HCT116 (cell line): ENCODE data around the gene ZACN.

Source experiments
- CTCF ChIP-seq, 3 experiments: fragments of 200-600 bp in 1 of 3; sonication (generic) in 1 of 3; IDR thresholded peaks in 2 of 3; conservative IDR thresholded peaks in 1 of 3; 2 replicates each; pipeline ENCODE4 v1.5.1; 2012 to 2017; ENCODE audit warnings: low read depth in 2 of 3, low read length in 2 of 3, antibody characterized with exemption in 1 of 3, borderline replicate concordance in 1 of 3, control low read depth in 1 of 3, mild to moderate bottlenecking in 1 of 3, mixed read lengths in 1 of 3, mixed run types in 1 of 3, moderate library complexity in 1 of 3; ENCODE audit not compliant: insufficient read depth in 1 of 3
- EGR1 ChIP-seq: IDR thresholded peaks from 2 replicates; pipeline ENCODE4 v1.6.1; 2012; ENCODE audit warnings: low read depth
- EZH2 ChIP-seq: fragments of 200-600 bp; sonication (generic); IDR thresholded peaks from 2 replicates; pipeline ENCODE4 v1.6.1; 2017; ENCODE audit warnings: antibody characterized with exemption, mixed run types
- EZH2phosphoT487 ChIP-seq: fragments of 200-600 bp; IDR thresholded peaks from 2 replicates; pipeline ENCODE4 v1.6.1; 2018; ENCODE audit warnings: antibody characterized with exemption, borderline replicate concordance
- POLR2A ChIP-seq: IDR thresholded peaks from 2 replicates; pipeline ENCODE4 v1.7.0; 2011; ENCODE audit warnings: borderline replicate concordance; ENCODE audit not compliant: insufficient read depth, insufficient read length; ENCODE audit errors: extremely low read depth
- RAD21 ChIP-seq: IDR thresholded peaks from 2 replicates; pipeline ENCODE4 v1.6.1; 2012; ENCODE audit warnings: low read depth, mild to moderate bottlenecking
- TF ChIP-seq, protein P1 (sequence below): IDR thresholded peaks from 2 replicates; pipeline ENCODE4 v1.6.1; 2012
- TF ChIP-seq, protein P2 (sequence below): IDR thresholded peaks from 2 replicates; pipeline ENCODE4 v1.6.1; 2012; ENCODE audit warnings: low read depth

- TF ChIP-seq POLR2A = no peak
- TF ChIP-seq, protein P1, sequence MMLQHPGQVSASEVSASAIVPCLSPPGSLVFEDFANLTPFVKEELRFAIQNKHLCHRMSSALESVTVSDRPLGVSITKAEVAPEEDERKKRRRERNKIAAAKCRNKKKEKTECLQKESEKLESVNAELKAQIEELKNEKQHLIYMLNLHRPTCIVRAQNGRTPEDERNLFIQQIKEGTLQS = no peak
- no peak for TF ChIP-seq CTCF (IDR thresholded peaks at IDR 0.05 in 2 of 3, conservative IDR thresholded peaks at IDR 0.05 in 1 of 3; ENCODE audit: borderline replicate concordance in 1 of 3, insufficient read depth in 1 of 3, low read depth in 2 of 3, low read length in 2 of 3)
- TF ChIP-seq EGR1 = no peak
- no peak for TF ChIP-seq RAD21
- TF ChIP-seq EZH2phosphoT487 = no peak
- no peak for TF ChIP-seq EZH2
- TF ChIP-seq, protein P2, sequence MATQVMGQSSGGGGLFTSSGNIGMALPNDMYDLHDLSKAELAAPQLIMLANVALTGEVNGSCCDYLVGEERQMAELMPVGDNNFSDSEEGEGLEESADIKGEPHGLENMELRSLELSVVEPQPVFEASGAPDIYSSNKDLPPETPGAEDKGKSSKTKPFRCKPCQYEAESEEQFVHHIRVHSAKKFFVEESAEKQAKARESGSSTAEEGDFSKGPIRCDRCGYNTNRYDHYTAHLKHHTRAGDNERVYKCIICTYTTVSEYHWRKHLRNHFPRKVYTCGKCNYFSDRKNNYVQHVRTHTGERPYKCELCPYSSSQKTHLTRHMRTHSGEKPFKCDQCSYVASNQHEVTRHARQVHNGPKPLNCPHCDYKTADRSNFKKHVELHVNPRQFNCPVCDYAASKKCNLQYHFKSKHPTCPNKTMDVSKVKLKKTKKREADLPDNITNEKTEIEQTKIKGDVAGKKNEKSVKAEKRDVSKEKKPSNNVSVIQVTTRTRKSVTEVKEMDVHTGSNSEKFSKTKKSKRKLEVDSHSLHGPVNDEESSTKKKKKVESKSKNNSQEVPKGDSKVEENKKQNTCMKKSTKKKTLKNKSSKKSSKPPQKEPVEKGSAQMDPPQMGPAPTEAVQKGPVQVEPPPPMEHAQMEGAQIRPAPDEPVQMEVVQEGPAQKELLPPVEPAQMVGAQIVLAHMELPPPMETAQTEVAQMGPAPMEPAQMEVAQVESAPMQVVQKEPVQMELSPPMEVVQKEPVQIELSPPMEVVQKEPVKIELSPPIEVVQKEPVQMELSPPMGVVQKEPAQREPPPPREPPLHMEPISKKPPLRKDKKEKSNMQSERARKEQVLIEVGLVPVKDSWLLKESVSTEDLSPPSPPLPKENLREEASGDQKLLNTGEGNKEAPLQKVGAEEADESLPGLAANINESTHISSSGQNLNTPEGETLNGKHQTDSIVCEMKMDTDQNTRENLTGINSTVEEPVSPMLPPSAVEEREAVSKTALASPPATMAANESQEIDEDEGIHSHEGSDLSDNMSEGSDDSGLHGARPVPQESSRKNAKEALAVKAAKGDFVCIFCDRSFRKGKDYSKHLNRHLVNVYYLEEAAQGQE = no peak
Measured at GRCh38 chr17:76077584-76078110, 1.3 kb upstream of the ZACN start.
